HG03135 (cell line): Measurements from ENCODE around the gene GLIS2.
A peak's percentile ranks its signal among the peaks of the same experiment; 100 is the strongest.

Source experiments
- ATAC-seq: cut with Tn5 transposase; IDR thresholded peaks from one replicate; pipeline ENCODE4 v1.9.1; 2021; ENCODE audit warnings: mild to moderate bottlenecking, moderate library complexity; ENCODE audit not compliant: unreplicated experiment

Gene GLIS2

DNA sequence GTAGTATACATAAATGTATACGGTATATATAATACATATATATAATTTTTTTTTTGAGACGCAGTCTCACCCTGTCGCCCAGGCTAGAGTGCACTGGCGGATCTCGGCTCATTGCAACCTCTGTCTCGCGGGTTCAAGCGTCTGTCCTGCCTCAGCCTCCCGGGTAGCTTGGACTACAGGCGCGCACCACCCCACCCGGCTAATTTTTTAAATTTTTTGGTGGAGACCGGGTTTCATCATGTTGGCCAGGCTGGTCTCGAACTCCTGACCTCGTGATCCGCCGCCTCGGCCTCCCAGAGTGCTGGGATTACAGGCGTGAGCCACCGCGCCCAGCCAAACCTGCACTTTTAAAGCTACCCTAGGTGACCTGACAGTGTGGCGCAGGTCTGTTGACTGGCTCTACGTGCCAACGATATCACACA is 34.5 kb downstream of the GLIS2 start:
- ATAC-seq, result no peak

DNA sequence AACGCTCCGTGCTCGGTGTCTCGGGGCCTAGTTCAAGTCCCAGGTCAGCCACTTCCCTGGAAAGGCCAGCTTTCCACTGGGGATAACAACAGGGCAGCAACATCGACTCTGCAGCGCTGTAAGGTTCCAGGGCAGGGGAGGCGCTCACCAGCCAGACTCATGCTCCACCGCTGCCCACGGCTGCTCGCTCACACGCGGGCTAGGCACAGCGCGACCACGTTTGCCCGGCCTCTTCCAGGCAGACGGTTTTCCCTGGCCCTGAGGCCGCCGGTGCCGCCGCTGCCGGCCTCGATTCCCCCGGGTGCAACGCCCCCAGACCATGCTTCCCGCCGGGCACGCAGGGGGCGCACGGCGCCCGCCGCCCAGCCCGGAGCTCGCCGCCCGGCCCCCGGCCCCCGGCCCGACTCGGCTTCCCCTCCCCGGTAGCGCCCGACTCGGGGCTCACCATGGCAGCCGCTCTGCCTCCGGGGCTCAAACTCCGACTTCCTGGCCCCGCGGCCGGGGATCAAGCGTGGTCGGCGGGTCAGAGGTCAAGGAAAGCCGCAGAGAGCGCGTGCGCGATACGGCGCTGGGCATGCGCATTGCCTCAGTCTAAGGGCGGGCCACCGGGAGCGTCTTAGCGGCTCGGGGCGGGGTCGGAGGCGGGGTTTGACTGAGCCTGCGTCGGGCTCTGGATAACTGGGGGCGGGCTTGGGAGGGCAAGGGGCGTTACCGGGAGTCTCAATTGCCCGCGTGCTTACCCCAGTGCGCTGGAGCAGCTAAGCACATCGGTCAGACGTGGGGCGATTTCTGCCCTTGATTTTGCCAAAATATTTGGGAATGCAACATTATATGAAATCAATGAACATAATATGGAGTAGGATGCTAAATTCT is 35.2 kb downstream of the GLIS2 start, which contains the start of gene PAM16:
PAM16 (minus strand) TSS at position 535 of the 873 bp plus-strand sequence; CDS start at position 448, 87 bp downstream.
- ATAC-seq, result peak; percentile 74

- ATAC-seq, result no peak
These were observed 36.0 kb downstream of the GLIS2 start for GRCh38 chr16:4351880-4352279.

GRCh38 chr16:4352843-4353242 is 37.0 kb downstream of the GLIS2 start:
- ATAC-seq, result no peak

DNA sequence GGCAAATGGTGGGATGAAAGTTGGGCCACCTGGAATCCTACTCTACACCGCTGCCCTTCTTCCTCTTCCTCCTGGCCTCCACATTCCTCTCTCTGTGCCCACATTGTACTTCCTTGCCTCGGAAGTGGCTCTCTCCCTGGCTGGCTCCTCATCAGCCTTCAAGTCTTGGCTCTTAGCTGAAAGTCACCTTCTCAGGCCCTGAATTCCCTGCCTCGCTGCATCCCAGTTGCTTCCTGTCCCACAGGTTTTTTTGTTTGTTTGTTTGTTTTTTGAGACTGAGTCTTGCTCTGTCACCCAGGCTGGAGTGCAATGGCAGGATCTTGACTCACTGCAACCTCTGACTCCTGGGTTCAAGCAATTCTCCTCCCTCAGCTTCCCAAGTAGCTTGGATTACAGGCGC is 37.8 kb downstream of the GLIS2 start:
- ATAC-seq, result no peak

- no peak for ATAC-seq
These were observed 38.9 kb downstream of the GLIS2 start for GRCh38 chr16:4354512-4355409.

- ATAC-seq, result no peak
These were observed 41.0 kb downstream of the GLIS2 start for GRCh38 chr16:4356820-4357219.

DNA sequence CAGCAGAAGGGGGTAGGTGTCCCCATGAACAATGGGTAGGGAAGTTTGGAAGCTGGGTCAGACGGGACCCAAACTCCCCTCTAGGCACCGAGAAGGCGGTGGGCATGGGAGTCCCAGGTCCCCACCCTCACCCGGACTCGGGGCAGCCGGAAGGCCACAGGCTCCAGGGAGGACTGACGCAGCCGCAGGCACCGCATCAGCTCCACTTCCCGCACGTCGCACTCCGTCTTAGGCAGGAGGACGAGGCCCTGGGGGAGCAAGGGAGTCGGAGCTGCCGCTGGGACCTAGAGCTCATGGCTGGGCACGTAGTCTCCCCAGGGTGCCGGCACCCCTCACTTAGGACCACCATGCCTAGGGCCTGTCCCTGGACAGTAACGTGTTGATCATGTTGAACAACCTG is 42.4 kb downstream of the GLIS2 start:
- no peak for ATAC-seq

- ATAC-seq, result no peak
These were observed 43.1 kb downstream of the GLIS2 start for GRCh38 chr16:4358831-4359561.

GRCh38 chr16:4359914-4360313 is 44.0 kb downstream of the GLIS2 start:
- ATAC-seq, result no peak

DNA sequence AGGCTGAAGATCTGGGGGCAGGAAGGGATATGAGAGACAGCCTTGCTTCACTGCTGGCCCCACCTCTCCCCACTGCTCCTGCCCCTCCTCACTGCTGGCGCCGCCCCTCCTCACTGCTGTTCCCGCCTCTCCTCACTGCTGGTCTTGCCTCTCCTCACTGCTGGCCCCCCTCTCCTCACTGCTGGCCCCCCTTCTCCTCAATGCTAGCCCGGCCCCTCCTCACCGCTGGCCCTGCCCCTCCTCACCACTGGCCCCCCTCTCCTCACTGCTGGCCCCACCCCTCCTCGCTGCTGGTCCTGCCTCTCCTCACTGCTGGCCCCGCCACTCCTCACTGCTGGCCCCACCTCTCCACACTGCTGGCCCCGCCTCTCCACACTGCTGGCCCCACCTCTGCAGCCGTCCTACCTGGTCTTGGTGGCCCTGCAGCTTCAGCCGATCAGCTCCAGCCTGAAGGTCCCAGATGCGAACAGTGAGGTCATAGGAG is 44.7 kb downstream of the GLIS2 start:
- ATAC-seq, result no peak

DNA sequence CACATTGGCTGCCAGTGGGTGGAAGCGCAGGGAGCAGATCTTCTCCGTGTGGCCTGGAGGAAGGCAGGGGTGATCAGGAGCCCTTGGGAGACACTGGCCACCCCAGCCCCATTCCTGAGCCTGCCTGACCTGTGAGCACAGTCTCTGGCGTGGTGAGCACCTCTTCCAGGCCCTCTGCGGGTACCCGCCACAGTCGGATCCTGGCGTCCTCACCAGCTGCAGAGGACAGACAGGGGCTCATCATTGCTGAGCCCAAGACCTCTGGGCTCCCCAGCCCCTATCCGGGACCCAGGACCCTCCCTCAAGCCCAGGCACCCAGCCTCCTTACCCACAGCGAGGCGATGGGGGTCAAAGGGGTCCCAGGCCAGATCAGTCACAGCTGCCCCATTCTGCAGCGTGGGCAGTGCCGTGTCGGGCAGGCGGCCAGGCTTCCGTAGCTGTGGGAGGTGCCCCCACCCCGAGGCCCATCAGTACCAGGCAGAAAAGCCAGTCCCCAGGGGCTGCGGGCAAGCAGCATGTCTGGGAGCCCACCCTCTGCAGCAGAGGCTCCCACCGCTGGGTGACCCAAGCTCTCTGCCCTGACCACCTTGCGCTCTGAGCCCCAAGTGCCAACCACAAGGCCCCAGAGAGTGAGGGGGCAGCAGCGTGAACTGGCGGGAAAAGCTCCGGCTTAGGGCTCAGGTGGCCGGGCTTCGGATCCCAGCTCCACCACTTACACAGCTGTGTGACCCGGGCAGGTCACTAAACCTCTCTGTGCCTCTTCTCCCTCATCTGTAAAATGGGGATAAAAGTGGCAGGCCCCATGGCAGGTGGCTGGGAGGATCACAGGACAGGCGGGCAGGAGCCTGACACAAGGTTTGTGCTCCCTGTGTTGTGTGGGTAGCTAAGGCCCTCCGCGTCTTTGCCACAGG is 45.4 kb downstream of the GLIS2 start:
- no peak for ATAC-seq

DNA sequence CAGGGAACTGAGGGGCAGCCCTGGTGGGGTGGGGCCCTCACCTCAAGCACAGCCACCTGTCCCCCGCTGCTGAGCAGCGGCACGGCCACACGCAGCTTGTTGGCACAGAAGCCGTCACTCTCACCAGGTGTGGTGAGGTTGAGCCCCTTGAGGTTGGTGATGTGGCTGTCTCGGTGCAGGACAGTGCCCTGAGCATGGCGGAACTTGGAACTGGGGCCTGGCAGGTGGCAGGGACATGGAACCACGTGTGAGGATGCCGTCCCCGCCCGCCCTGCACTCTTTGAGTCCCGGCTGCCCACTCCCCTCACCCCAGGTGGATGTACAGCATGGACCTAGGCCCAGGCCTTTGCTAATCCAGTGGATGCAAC is 46.1 kb downstream of the GLIS2 start:
- ATAC-seq, result no peak

DNA sequence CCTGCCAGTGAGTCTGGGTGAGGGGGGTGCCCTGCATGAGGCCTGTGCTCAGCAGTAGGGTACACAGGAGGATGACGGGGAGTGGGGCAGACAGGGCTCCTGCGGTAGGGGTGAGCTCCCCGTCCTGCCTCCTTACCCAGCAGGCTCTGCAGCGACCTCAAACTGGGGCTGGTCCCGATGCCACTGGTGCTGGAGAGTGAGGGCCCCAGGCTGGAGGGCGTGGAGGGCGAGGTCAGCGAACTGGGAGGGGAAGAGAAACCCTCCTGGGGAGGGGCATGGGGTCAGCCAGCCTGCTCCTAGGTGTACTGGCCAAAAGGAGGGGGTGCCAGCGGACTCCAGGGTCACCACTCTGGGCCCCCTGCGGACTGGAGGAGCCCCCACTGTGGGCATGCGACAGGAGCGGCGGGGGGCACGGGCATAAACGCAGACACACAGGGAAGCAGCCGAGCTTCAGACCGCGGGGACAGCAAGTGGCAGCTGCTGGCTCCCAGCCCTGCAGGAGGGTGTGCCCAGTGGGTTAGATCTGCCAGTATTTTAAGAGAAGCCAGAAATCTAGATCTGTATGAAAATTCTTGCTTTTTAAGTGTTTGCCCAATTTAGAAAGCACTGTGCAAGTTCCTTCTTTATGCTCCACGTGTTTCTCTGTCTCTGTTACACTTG is 46.7 kb downstream of the GLIS2 start:
- ATAC-seq, result no peak

- no peak for ATAC-seq
These were observed 48.5 kb downstream of the GLIS2 start for GRCh38 chr16:4364196-4365013.

GRCh38 chr16:4365014-4365406 is 49.1 kb downstream of the GLIS2 start:
- no peak for ATAC-seq

DNA sequence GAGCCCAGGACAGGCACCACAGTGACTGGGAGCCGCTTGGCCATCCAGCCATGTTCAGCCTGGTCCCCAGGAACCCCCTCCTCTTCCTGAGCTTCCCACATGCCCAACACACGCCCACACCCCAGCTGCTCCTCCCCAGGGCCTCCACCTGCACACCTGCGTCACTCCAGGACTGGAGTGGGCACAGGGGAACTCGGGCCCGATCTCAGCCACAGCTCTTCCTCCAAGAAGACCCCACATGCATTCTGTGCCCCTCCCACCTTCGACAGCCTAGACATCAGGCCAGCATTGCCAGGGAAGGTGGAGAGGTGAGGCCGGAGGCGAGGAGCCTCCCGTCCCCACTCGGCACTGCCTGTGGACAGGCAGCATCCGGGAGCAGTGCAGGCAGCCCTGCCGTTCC is 49.7 kb downstream of the GLIS2 start:
- ATAC-seq, result no peak

DNA sequence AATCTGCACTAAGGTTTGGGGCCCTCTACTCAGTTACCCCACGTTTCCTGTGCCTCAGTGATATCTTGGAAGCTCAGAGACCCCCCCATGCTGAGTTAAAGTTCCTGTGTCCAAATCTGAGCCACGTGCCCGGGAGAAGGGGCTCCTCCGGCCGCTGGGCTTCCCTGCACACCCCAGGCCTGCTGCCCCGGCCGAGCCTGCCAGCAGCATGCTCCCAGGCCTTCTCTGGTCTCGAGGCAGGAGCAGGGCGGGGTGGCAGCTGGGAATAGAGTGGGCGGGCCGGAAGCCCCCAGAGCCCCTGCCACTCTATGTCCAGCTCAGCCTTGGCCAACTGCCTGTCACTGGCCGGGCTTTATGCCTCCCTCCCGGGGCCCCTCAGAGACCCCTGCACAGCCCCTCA is 50.1 kb downstream of the GLIS2 start:
- no peak for ATAC-seq
